ENCODE results near the gene PTTG1IP.

Gene PTTG1IP

GRCh38 chr21:44867464-44867863, 6.0 kb downstream of the PTTG1IP start:
- DNase-seq (ENCODE audit: extremely low read depth, low read depth) = no peak
- H3K4me3 ChIP-seq (replicated peaks; ENCODE audit: low read depth, low read length) = no peak overlapping the region
- no peak for TF ChIP-seq CTCF (IDR thresholded peaks at IDR 0.05; ENCODE audit: low read depth, low read length, missing control alignments)

- no peak for DNase-seq (ENCODE audit: extremely low read depth, low read depth)
- TF ChIP-seq CTCF (IDR thresholded peaks at IDR 0.05; ENCODE audit: low read depth, low read length, missing control alignments) = no peak
- no peak overlapping the region for H3K4me3 ChIP-seq (replicated peaks; ENCODE audit: low read depth, low read length)
Observed at GRCh38 chr21:44866780-44867179, 6.7 kb downstream of the PTTG1IP start.

- no peak overlapping the region for H3K4me3 ChIP-seq (replicated peaks; ENCODE audit: low read depth, low read length)
- no peak for DNase-seq (ENCODE audit: extremely low read depth, low read depth)
- TF ChIP-seq CTCF (IDR thresholded peaks at IDR 0.05; ENCODE audit: low read depth, low read length, missing control alignments) = no peak
Observed at GRCh38 chr21:44865561-44866280, 7.8 kb downstream of the PTTG1IP start.

DNA sequence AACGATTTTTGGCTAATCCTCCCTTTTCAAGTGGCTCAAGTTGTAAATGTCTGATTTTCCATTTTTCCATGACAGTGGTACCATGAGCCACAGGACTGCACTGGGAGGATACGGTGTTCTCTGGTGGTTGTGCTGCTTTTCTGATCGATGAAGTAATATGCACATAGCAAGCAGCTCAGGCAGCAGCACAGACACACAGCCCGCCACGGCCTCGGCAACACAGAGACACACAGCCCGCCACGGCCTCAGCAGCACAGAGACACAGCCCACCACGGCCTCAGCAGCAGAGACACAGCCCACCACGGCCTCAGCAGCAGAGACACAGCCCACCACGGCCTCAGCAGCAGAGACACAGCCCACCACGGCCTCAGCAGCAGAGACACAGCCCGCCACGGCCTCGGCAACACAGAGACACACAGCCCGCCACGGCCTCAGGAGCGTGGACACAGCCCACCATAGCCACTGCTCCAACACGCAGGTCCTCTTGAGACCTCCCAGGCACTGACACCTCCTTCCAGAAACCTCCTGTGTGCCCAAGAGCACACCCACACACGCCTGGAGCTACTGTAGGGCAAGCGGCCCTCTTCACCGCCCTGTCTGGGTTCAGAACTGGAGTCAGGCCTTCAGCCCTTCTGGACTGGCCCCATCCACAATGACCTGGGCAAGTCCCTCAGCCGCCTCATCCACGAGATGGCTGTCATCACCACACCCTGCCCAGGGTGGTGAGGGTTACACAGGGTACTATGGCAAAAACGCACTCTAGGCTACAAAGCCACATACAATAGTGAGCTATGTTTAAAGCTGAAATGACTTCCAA, 10.4 kb downstream of the PTTG1IP start:
- H3K4me3 ChIP-seq (replicated peaks; ENCODE audit: low read depth, low read length) = no peak overlapping the region
- TF ChIP-seq CTCF (IDR thresholded peaks at IDR 0.05; ENCODE audit: low read depth, low read length, missing control alignments) = no peak
- no peak for DNase-seq (ENCODE audit: extremely low read depth, low read depth)

DNA sequence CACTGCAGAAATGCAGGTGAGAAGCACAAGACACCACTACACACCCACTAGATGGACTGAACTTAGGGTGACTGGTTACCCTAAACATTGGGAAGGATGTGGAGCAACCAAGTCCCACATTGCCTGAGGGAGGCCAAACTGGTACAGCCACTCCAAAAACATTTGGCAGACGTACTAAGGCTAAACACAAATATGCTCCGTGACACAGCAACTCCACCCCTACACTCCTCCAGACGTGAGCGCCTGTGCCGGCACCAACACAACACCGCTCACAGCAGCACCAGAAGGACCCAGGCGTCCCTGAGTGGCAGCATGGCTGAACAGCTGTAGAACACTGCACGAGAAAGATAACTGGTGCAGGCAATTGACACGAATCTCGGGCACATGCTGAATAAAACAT, 14.7 kb downstream of the PTTG1IP start:
- TF ChIP-seq CTCF (IDR thresholded peaks at IDR 0.05; ENCODE audit: low read depth, low read length, missing control alignments) = no peak
- DNase-seq (ENCODE audit: extremely low read depth, low read depth) = no peak
- no peak overlapping the region for H3K4me3 ChIP-seq (replicated peaks; ENCODE audit: low read depth, low read length)

- TF ChIP-seq CTCF (IDR thresholded peaks at IDR 0.05; ENCODE audit: low read depth, low read length, missing control alignments) = no peak
- H3K4me3 ChIP-seq (replicated peaks; ENCODE audit: low read depth, low read length) = no peak overlapping the region
- DNase-seq (ENCODE audit: extremely low read depth, low read depth) = no peak
Observed at GRCh38 chr21:44858291-44858690, 15.2 kb downstream of the PTTG1IP start.
